ENCODE data around the gene CD59. TPM values are rescaled to one million over a fixed set of nuclear protein-coding genes. Genes with fewer than 3 reads are reported as not detected.
A peak's percentile ranks its signal among the peaks of the same experiment; 100 is the strongest.

The CD59 gene
- total and polyA plus RNA-seq, 2 of the 13 experiments (the other 11 are each of a cell fraction or from before 2014, with no cell fraction given), result 127 to 289 TPM

DNA sequence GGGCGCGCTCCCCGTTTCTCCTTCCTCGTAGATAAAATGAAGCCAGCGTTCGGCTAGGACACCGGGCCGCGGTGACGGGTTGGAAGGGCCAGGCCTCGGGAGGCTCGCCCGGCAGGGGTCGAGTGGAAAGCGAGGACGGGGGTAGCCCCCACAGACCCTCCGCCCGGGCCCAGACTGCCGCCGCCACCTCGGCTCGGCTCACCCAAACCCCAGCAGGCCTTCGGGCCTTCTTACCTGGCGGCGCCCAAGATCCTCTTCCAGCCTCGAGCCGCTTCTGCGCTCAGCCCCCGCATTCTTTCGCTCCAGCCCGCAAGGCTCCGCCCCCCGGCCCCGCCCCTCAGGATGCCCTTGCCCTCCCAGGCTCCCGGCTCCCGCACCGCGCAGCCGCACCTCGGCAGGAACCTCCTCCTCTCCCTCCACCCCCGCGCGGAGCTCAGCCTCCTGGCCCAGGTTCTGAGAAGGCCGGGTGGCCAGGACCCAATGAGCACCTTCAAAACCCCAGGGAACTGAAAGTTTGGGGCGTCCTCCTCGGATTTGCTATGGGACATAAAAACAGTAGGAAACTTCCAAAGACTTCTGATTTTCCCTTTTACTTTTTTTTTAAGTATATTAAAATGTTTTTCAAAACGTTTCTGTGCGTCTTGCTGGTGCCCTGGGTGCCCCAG lies at the start of gene CD59 (continued):
- TF ChIP-seq HNRNPLL (IDR thresholded peaks at IDR 0.05; ENCODE audit: low read depth, low read length, poor library complexity, severe bottlenecking), result peak; percentile 66
- TF ChIP-seq ZNF414 (CRISPR knock-in tag; IDR thresholded peaks at IDR 0.05), result 0 out of 2 replicates have a peak, but pooled peaks have one; percentile 72
- peak; percentile 49 for TF ChIP-seq ASH2L (IDR thresholded peaks at IDR 0.05; ENCODE audit: insufficient read length, low read depth, low read length)
- no peak for TF ChIP-seq EEA1 (CRISPR knock-in tag; IDR thresholded peaks at IDR 0.05; ENCODE audit: borderline replicate concordance)
- 0 out of 2 replicates have a peak, but pooled peaks have one; percentile 75 for TF ChIP-seq ZNF512 (CRISPR knock-in tag; IDR thresholded peaks at IDR 0.05)
- peak; percentile 52; the same call in 1 of the 2 replicates for TF ChIP-seq PHF20 (CRISPR knock-in tag; IDR thresholded peaks at IDR 0.05)
- no peak for TF ChIP-seq ZFP82 (CRISPR knock-in tag; IDR thresholded peaks at IDR 0.05; ENCODE audit: borderline replicate concordance)
- 0 out of 2 replicates have a peak, but pooled peaks have one; percentile 46 for TF ChIP-seq NKX3-1 (CRISPR knock-in tag; IDR thresholded peaks at IDR 0.05)
- peak; percentile 48; the same call in 1 of the 2 replicates for TF ChIP-seq ZNF614 (CRISPR knock-in tag; IDR thresholded peaks at IDR 0.05; ENCODE audit: borderline replicate concordance)
- TF ChIP-seq GABPB1 (CRISPR knock-in tag; IDR thresholded peaks at IDR 0.05), result peak; percentile 75
- peak; percentile 70 for TF ChIP-seq ZBTB7B (CRISPR knock-in tag; IDR thresholded peaks at IDR 0.05)
- 0 out of 2 replicates have a peak, but pooled peaks have one; percentile 43 for TF ChIP-seq ZNF792 (CRISPR knock-in tag; IDR thresholded peaks at IDR 0.05)
- TF ChIP-seq ZNF354B (CRISPR knock-in tag; IDR thresholded peaks at IDR 0.05), result 0 out of 2 replicates have a peak, but pooled peaks have one; percentile 16
- TF ChIP-seq ZNF644 (CRISPR knock-in tag; IDR thresholded peaks at IDR 0.05; ENCODE audit: low read depth), result 0 out of 2 replicates have a peak, but pooled peaks have one; percentile 4
- no peak for TF ChIP-seq ZNF691 (CRISPR knock-in tag; IDR thresholded peaks at IDR 0.05; ENCODE audit: borderline replicate concordance, low read depth)
- TF ChIP-seq TFAP4 (IDR thresholded peaks at IDR 0.05; ENCODE audit: borderline replicate concordance, low read depth), result 0 out of 2 replicates have a peak, but pooled peaks have one; percentile 11
- TF ChIP-seq ZFP36L1 (CRISPR knock-in tag; IDR thresholded peaks at IDR 0.05), result peak; percentile 68; the same call in 1 of the 2 replicates
- TF ChIP-seq ZNF709 (CRISPR knock-in tag; IDR thresholded peaks at IDR 0.05), result peak; percentile 37; the same call in 1 of the 2 replicates
- peak; percentile 41; the same call in 1 of the 2 replicates for TF ChIP-seq ZGPAT (CRISPR knock-in tag; IDR thresholded peaks at IDR 0.05)
- TF ChIP-seq, protein P1, sequence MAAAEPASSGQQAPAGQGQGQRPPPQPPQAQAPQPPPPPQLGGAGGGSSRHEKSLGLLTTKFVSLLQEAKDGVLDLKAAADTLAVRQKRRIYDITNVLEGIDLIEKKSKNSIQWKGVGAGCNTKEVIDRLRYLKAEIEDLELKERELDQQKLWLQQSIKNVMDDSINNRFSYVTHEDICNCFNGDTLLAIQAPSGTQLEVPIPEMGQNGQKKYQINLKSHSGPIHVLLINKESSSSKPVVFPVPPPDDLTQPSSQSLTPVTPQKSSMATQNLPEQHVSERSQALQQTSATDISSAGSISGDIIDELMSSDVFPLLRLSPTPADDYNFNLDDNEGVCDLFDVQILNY (CRISPR knock-in tag; conservative IDR thresholded peaks at IDR 0.05), result 0 out of 2 replicates have a peak, but pooled peaks have one; percentile 35

Data from HepG2 (cell line).